K562 (cell line): ENCODE results near the gene CHAT. TPM values are rescaled to one million over a fixed set of nuclear protein-coding genes. Genes with fewer than 3 reads are reported as not detected.

ENCODE experiments used
- ATAC-seq: fragments of 200-7000 bp; cut with Tn5 transposase; 3 replicates; pipeline ENCODE4 v1.9.1; 2020; ENCODE audit warnings: moderate library complexity
- BruUV-seq: library from RNA; stranded (reverse); fragments of 400-500 nt; replicated peaks from 2 replicates; lab custom pipeline; 2021; lab: Mats Ljungman, UMichigan
- CTCF ChIA-PET: fragments of 300-600 bp; formaldehyde crosslinking; extraction: SDS; loops from one replicate; lab custom pipeline; 2021; ENCODE audit warnings: low intra/inter-chr PET ratio; lab: Yijun Ruan, JAX
- POLR2A ChIA-PET: fragments of 300-600, 350-650 bp; sonication (Branson Sonifier 250); formaldehyde crosslinking; extraction: SDS; loops from one replicate; lab custom pipeline; 2021; ENCODE audit warnings: antibody characterized with exemption, inconsistent platforms; lab: Yijun Ruan, JAX
- DNase-seq, 4 experiments: peaks; one replicate each; pipeline versions ENCODE4 v3.0.0 to v3.0.0-alpha.2; 2011 to 2018; ENCODE audit warnings: low spot score in 3 of 4, mixed read lengths in 3 of 4; ENCODE audit errors: extremely low read depth in 1 of 4
- FAIRE-seq: peaks from 2 replicates; lab custom pipeline; 2011; peaks lifted over from hg19 to GRCh38; lab: Jason Lieb, UNC
- H2AFZ ChIP-seq: 2 replicates; pipeline ENCODE4 v1.6.0; 2011; ENCODE audit warnings: low read depth, low read length, control low read depth, inconsistent platforms
- H3K27ac ChIP-seq: fragments of 200-600 bp; 3 replicates; pipeline ENCODE4 v1.8.0; 2011; ENCODE audit warnings: low read depth, mild to moderate bottlenecking, control low read depth, inconsistent platforms, low read length, moderate library complexity, mixed read lengths; ENCODE audit errors: extremely low read depth
- H3K27me3 ChIP-seq, 2 experiments: fragments of 300-600 bp in 1 of 2; 2 replicates in 1 of 2; 3 replicates in 1 of 2; pipeline versions ENCODE4 v1.6.0 to v1.8.0; 2011; ENCODE audit warnings: inconsistent platforms in 2 of 2, low read length in 2 of 2, mild to moderate bottlenecking in 1 of 2, mixed read lengths in 1 of 2, moderate library complexity in 1 of 2; ENCODE audit not compliant: control insufficient read depth in 2 of 2, insufficient read depth in 2 of 2
- H3K36me3 ChIP-seq: fragments of 300-600 bp; 3 replicates; pipeline ENCODE4 v1.8.0; 2011; ENCODE audit warnings: mild to moderate bottlenecking, low read length, inconsistent platforms; ENCODE audit not compliant: control insufficient read depth, insufficient read depth
- H3K4me1 ChIP-seq, 2 experiments: fragments of 200-600 bp in 1 of 2; replicated peaks in 1 of 2; 2 replicates in 1 of 2; 3 replicates in 1 of 2; pipeline versions ENCODE4 v1.5.1 to v1.8.0; 2011; ENCODE audit warnings: inconsistent platforms in 2 of 2, low read length in 2 of 2, mild to moderate bottlenecking in 1 of 2, mixed read lengths in 1 of 2, moderate library complexity in 1 of 2; ENCODE audit not compliant: control insufficient read depth in 2 of 2, insufficient read depth in 2 of 2
- H3K4me2 ChIP-seq: 2 replicates; pipeline ENCODE4 v1.6.1; 2011; ENCODE audit warnings: low read length, control low read depth, inconsistent platforms, mixed read lengths; ENCODE audit not compliant: insufficient read depth
- H3K4me3 ChIP-seq: fragments of 200-600 bp; sonication (generic), shearing (Covaris generic); 2 replicates; pipeline ENCODE4 v1.5.1; 2016; ENCODE audit warnings: control low read depth, inconsistent platforms
- H3K79me2 ChIP-seq: fragments of 200-600 bp; 3 replicates; pipeline ENCODE4 v1.8.0; 2011; ENCODE audit warnings: low read length, inconsistent platforms; ENCODE audit not compliant: control insufficient read depth, insufficient read depth
- H3K9ac ChIP-seq, 2 experiments: 2 replicates each; pipeline versions ENCODE4 v1.6.0 to v1.6.1; 2011; ENCODE audit warnings: low read depth in 2 of 2, low read length in 2 of 2, control low read depth in 1 of 2, inconsistent platforms in 1 of 2, mild to moderate bottlenecking in 1 of 2, mixed read lengths in 1 of 2; ENCODE audit not compliant: insufficient read depth in 1 of 2
- H3K9me1 ChIP-seq: one replicate; pipeline ENCODE4 v1.6.0; 2011; ENCODE audit warnings: inconsistent platforms, mild to moderate bottlenecking, low read length, moderate library complexity; ENCODE audit not compliant: control insufficient read depth, insufficient read depth
- H3K9me3 ChIP-seq: replicated peaks from 2 replicates; pipeline ENCODE4 v1.5.1; 2011; ENCODE audit warnings: low read depth, low read length, inconsistent platforms; ENCODE audit not compliant: control insufficient read depth, insufficient read depth
- H4K20me1 ChIP-seq: replicated peaks from 2 replicates; pipeline ENCODE4 v1.6.1; 2011; ENCODE audit warnings: low read length, inconsistent platforms, mixed read lengths; ENCODE audit not compliant: control insufficient read depth, insufficient read depth
- DACH1 ChIP-seq: fragments of 450-650 bp; IDR thresholded peaks from 2 replicates; pipeline ENCODE4 v1.6.1; 2018; ENCODE audit not compliant: partially characterized antibody
- ELF1 ChIP-seq: fragments of 200-800 bp; sonication (Bioruptor generic); IDR thresholded peaks from 2 replicates; pipeline ENCODE4 v1.6.1; 2016; ENCODE audit warnings: missing genetic modification characterization, missing compliant biosample characterization
- ETV5 ChIP-seq: sonication (generic); formaldehyde crosslinking; IDR thresholded peaks from 2 replicates; pipeline ENCODE4 v1.4.0; 2020; ENCODE audit warnings: low read depth, mild to moderate bottlenecking, missing genetic modification reagents
- GTF3C2 ChIP-seq: IDR thresholded peaks from 3 replicates; pipeline ENCODE4 v1.6.1; 2011; ENCODE audit warnings: borderline replicate concordance, mild to moderate bottlenecking, moderate library complexity; ENCODE audit not compliant: insufficient read length; ENCODE audit errors: extremely low read depth
- KLF1 ChIP-seq: fragments of 450-650 bp; IDR thresholded peaks from 2 replicates; pipeline ENCODE4 v1.6.1; 2016; ENCODE audit warnings: missing genetic modification characterization, missing compliant biosample characterization
- SP2 ChIP-seq: IDR thresholded peaks from 2 replicates; pipeline ENCODE4 v1.6.1; 2011; ENCODE audit warnings: mild to moderate bottlenecking, low read depth, low read length, moderate library complexity; ENCODE audit not compliant: poor library complexity, severe bottlenecking; ENCODE audit errors: extremely low read depth
- SREBF1 ChIP-seq: fragments of 150-350 bp; IDR thresholded peaks from 2 replicates; pipeline ENCODE4 v1.6.1; 2014; ENCODE audit warnings: antibody characterized with exemption, low read depth, low read length, borderline replicate concordance
- SRF ChIP-seq, 2 experiments: fragments of 250-450, 450-650 bp in 1 of 2; sonication (Bioruptor Pico) in 1 of 2; sonication (generic) in 1 of 2; formaldehyde crosslinking; IDR thresholded peaks; 2 replicates each; pipeline versions ENCODE4 v1.5.0 to v1.5.1; 2020 to 2022; ENCODE audit warnings: mild to moderate bottlenecking in 1 of 2, missing genetic modification reagents in 1 of 2
- ZNF175 ChIP-seq: fragments of 200-800 bp; sonication (Bioruptor generic); IDR thresholded peaks from 2 replicates; pipeline ENCODE4 v1.6.1; 2016; ENCODE audit warnings: low read depth, mild to moderate bottlenecking, missing genetic modification characterization, missing compliant biosample characterization
- ZNF280B ChIP-seq: fragments of 250-450 bp; sonication (Bioruptor Pico); IDR thresholded peaks from 2 replicates; pipeline ENCODE4 v1.5.1; 2021; ENCODE audit warnings: mild to moderate bottlenecking
- ZNF76 ChIP-seq: fragments of 250-450 bp; sonication (Bioruptor Pico); IDR thresholded peaks from 2 replicates; pipeline ENCODE4 v1.4.0; 2020; ENCODE audit warnings: mild to moderate bottlenecking, moderate library complexity, borderline replicate concordance
- ZNF764 ChIP-seq: fragments of 250-450 bp; sonication (Bioruptor Pico); IDR thresholded peaks from 2 replicates; pipeline ENCODE4 v1.4.0; 2020; ENCODE audit warnings: low read depth, mild to moderate bottlenecking, moderate library complexity
- WGBS: fragments of 100-300 bp; shearing (Covaris generic); methylation state at CpG from one replicate; pipeline ENCODE4 v1.1.6; 2016; ENCODE audit warnings: low coverage, mixed read lengths; ENCODE audit not compliant: insufficient coverage; ENCODE audit errors: missing lambda C conversion rate; 5-methylcytosine and 5-hydroxymethylcytosine counted together
- in situ Hi-C: fragments of 300-500 bp; cut with MboI; formaldehyde crosslinking; loops from 4 replicates; pipeline ENCODE4 v1.15.0; 2018; ENCODE audit warnings: inconsistent platforms, mixed read lengths
- intact Hi-C: fragments of 100-400 bp; cut with micrococcal nuclease; formaldehyde crosslinking; loops from 2 replicates; pipeline ENCODE4 v1.14.2; 2022
- polyA plus RNA-seq, 8 experiments: library from polyadenylated mRNA; depleted of rRNA in 4 of 8; stranded (reverse) in 5 of 8; unstranded in 3 of 8; fragments of >200 nt; fragmentation: Nextera tagmentation in 2 of 8; fragmentation: Illumina TruSeq in 1 of 8; extraction: Ambion mirVana in 2 of 8; extraction: Trizol in 1 of 8; gene quantifications; 2 replicates each; pipeline versions ENCODE4 v1.2.1 to v1.2.3, GENCODE V29; 2011 to 2014; ENCODE audit warnings: inconsistent platforms in 1 of 8, missing spikeins in 1 of 8
- total RNA-seq, 7 experiments: library from RNA; depleted of rRNA in 6 of 7; stranded (reverse); fragments of >200 nt in 6 of 7; fragmentation: Illumina TruSeq in 2 of 7; extraction: Trizol in 2 of 7; gene quantifications; 2 replicates each; pipeline versions ENCODE4 v1.2.1 to v1.2.3, GENCODE V29; 2011 to 2021; ENCODE audit warnings: low replicate concordance in 1 of 7
- TF ChIP-seq, protein P1 (sequence below): fragments of 450-650 bp; IDR thresholded peaks from 2 replicates; pipeline ENCODE4 v1.7.0; 2016; ENCODE audit warnings: borderline replicate concordance

Gene CHAT
- total and polyA plus RNA-seq, 9 of the 15 experiments (the other 6 are each of a cell fraction or from before 2014, with no cell fraction given), result not detected

DNA sequence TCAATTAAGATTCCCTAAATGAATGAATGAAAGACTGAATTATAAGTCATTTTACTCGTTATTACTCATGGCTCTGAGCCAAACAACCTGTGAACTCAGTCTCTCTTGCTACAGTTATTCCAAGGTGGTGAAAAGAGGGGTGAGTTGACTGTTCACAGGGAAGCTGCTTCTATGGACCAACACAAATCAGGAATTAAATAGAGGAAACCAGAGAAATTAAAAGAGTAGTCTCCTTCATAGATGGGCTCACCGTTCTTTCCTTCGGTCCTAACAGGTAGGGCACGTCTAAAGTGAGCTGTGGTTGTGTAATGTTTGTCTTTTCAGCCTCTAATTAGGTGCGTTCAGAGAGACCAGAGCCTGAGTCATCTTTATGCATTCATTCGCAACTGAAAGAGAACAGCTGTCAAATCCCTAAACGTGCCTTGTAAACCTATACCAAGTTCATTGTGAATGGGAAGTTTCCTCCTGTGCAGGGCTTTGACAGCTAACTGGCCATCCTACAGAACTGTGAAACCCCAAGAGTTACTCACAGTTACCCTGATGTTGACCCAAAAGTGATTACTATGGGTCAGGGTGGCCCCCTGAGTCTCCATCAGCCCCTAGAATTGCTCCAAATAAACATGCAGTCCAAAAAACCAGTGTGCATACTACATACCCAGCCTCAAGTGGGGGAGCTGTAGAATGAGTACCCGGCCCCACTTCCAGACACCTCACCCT is 47.5 kb downstream of the CHAT start (continued):
- TF ChIP-seq SP2, result no peak
- no peak for TF ChIP-seq ELF1 (tag)
- TF ChIP-seq KLF1 (tag), result no peak
- no peak for TF ChIP-seq ZNF764
- no peak for TF ChIP-seq SRF (CRISPR knock-in tag; IDR thresholded peaks at IDR 0.05)
- no peak for TF ChIP-seq ETV5 (CRISPR knock-in tag)
- TF ChIP-seq ZNF76 (CRISPR knock-in tag), result no peak
- TF ChIP-seq DACH1, result no peak

DNA sequence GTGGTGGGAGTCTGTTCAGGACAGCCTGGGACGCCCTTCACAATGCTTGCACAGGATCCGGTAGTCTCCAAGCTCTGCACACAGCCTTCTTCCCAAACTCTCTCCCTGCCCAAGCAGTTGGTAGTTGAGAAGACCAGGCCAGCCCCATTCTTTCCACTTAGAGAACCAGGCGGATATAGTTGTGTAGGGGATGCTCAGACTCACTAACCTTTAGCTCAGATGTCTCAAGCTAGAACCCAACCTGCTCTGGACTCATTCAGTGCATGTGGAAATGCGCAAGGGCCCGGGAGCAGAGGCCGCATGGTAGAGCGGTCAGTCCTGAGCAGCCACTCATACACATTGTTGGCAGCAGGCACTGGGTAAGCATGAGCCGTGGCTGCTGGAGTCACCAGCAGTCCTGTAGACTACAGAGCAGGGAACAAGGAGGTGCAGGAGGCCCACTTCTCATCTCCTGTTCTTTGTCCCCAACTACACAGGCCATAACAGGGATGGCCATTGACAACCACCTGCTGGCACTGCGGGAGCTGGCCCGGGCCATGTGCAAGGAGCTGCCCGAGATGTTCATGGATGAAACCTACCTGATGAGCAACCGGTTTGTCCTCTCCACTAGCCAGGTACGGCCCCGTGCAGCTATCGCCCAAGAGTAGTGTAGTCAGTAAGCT is 48.5 kb downstream of the CHAT start:
- Histone ChIP-seq H3K27me3 (peaks cover 0 to 36% of the 10 kb centered on the region in 2 experiments), H3K9me1 (no peaks in the 10 kb centered on the region), H3K9ac (no peak overlapping the region), H2AFZ (no peak overlapping the region), H4K20me1 (0 out of 2 replicates have a peak, but pooled peaks cover 4% of the 10 kb centered on the region), H3K36me3 (no peaks in the 10 kb centered on the region), H3K4me1 (no peaks in the 10 kb centered on the region), H3K4me2 (no peak overlapping the region), H3K79me2 (no peaks in the 10 kb centered on the region), H3K4me3 (no peak overlapping the region), H3K9me3 (no peaks in the 10 kb centered on the region), H3K27ac (no peak overlapping the region)
- intact Hi-C loops, result no loop called here
- CTCF ChIA-PET, result no interaction called here
- WGBS, result 1% methylated on average over 15 of the region's 15 CpGs
- FAIRE-seq, result no peak
- in situ Hi-C loops, result no loop called here
- TF ChIP-seq GTF3C2 (no peak), SREBF1 (no peak), ZNF280B (no peak), ZNF175 (CRISPR knock-in tag) (no peak)
- TF ChIP-seq, protein P1, sequence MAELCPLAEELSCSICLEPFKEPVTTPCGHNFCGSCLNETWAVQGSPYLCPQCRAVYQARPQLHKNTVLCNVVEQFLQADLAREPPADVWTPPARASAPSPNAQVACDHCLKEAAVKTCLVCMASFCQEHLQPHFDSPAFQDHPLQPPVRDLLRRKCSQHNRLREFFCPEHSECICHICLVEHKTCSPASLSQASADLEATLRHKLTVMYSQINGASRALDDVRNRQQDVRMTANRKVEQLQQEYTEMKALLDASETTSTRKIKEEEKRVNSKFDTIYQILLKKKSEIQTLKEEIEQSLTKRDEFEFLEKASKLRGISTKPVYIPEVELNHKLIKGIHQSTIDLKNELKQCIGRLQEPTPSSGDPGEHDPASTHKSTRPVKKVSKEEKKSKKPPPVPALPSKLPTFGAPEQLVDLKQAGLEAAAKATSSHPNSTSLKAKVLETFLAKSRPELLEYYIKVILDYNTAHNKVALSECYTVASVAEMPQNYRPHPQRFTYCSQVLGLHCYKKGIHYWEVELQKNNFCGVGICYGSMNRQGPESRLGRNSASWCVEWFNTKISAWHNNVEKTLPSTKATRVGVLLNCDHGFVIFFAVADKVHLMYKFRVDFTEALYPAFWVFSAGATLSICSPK, result no peak
- no TSS peak for BruUV-seq
- POLR2A ChIA-PET, result interaction anchor here (0.5 kb wide), 1 partner anchor 240 kb away, joined by 3 read pairs; no protein-coding TSS in a partner anchor
- DNase-seq, result peak in 1 of 4 experiments; percentile 3
- ATAC-seq, result no peak
